DOHH2 (cell line): ENCODE data around the gene LRGUK.

Experiments
- H3F3A ChIP-seq: fragments of 200-600 bp; sonication (generic), shearing (Covaris generic); 2 replicates; pipeline ENCODE4 v1.6.0; 2016; ENCODE audit warnings: antibody characterized with exemption, mild to moderate bottlenecking; ENCODE audit not compliant: control insufficient read depth, insufficient read depth
- H3K27ac ChIP-seq: fragments of 200-600 bp; sonication (generic); 2 replicates; pipeline ENCODE4 v1.5.1; 2014; ENCODE audit warnings: low read depth, mild to moderate bottlenecking, low read length, moderate library complexity
- H3K27me3 ChIP-seq: fragments of 200-600 bp; sonication (generic); 2 replicates; pipeline ENCODE4 v1.6.1; 2014; ENCODE audit warnings: mild to moderate bottlenecking, low read length, mixed read lengths; ENCODE audit not compliant: control insufficient read depth
- H3K36me3 ChIP-seq: fragments of 200-600 bp; sonication (generic); 2 replicates; pipeline ENCODE4 v1.6.1; 2014; ENCODE audit warnings: mild to moderate bottlenecking, low read length, moderate library complexity, mixed read lengths; ENCODE audit not compliant: control insufficient read depth
- H3K4me1 ChIP-seq: fragments of 200-600 bp; sonication (generic); 2 replicates; pipeline ENCODE4 v1.6.1; 2014; ENCODE audit warnings: mild to moderate bottlenecking, low read length, mixed read lengths; ENCODE audit not compliant: control insufficient read depth
- H3K4me2 ChIP-seq: fragments of 200-600 bp; sonication (generic); 2 replicates; pipeline ENCODE4 v1.6.0; 2014; ENCODE audit warnings: mild to moderate bottlenecking, low read length, moderate library complexity
- H3K4me3 ChIP-seq: fragments of 200-600 bp; sonication (generic); 2 replicates; pipeline ENCODE4 v1.5.1; 2014; ENCODE audit warnings: mild to moderate bottlenecking, low read length, mixed read lengths
- H3K79me2 ChIP-seq: fragments of 200-600 bp; sonication (generic); 2 replicates; pipeline ENCODE4 v1.6.1; 2014; ENCODE audit warnings: mild to moderate bottlenecking, low read length, mixed read lengths; ENCODE audit not compliant: control insufficient read depth
- H3K9me2 ChIP-seq: fragments of 200-600 bp; sonication (generic); replicated peaks from 2 replicates; pipeline ENCODE4 v1.6.1; 2014; ENCODE audit warnings: mild to moderate bottlenecking, low read length, mixed read lengths; ENCODE audit not compliant: control insufficient read depth
- H3K9me3 ChIP-seq: fragments of 200-600 bp; sonication (generic); 2 replicates; pipeline ENCODE4 v1.6.1; 2014; ENCODE audit warnings: antibody characterized with exemption, low read length, mixed read lengths; ENCODE audit not compliant: control insufficient read depth, insufficient read depth
- H4K20me1 ChIP-seq: fragments of 200-600 bp; sonication (generic); 2 replicates; pipeline ENCODE4 v1.6.0; 2014; ENCODE audit warnings: low read depth, mild to moderate bottlenecking, antibody characterized with exemption, low read length, moderate library complexity; ENCODE audit not compliant: control insufficient read depth, insufficient read depth
- CTCF ChIP-seq: fragments of 200-600 bp; sonication (generic); IDR thresholded peaks from one replicate; pipeline ENCODE4 v1.5.1; 2014; ENCODE audit warnings: antibody characterized with exemption, mild to moderate bottlenecking, low read depth, low read length; ENCODE audit not compliant: poor library complexity, severe bottlenecking
- EZH2phosphoT487 ChIP-seq: fragments of 200-600 bp; sonication (generic); IDR thresholded peaks from 2 replicates; pipeline ENCODE4 v1.6.1; 2017; ENCODE audit warnings: borderline replicate concordance, mild to moderate bottlenecking, antibody characterized with exemption, low read length, moderate library complexity, mixed read lengths

The LRGUK gene

GRCh38 chr7:134297489-134297888 is 170.3 kb downstream of the LRGUK start:
- Histone ChIP-seq H3K36me3 (peaks cover 75% of the 10 kb centered on the region), H3K79me2 (no peaks in the 10 kb centered on the region), H3K27ac (no peak overlapping the region), H3F3A (no peaks in the 10 kb centered on the region), H3K4me2 (no peak overlapping the region), H3K27me3 (no peaks in the 10 kb centered on the region), H3K9me2 (no peaks in the 10 kb centered on the region), H4K20me1 (no peaks in the 10 kb centered on the region), H3K4me3 (no peak overlapping the region), H3K9me3 (no peaks in the 10 kb centered on the region), H3K4me1 (peaks cover 13% of the 10 kb centered on the region)
- TF ChIP-seq CTCF = no peak
- no peak for TF ChIP-seq EZH2phosphoT487

GRCh38 chr7:134298902-134299683 is 172.0 kb downstream of the LRGUK start:
- peaks cover 72% of the 10 kb centered on the region for H3K36me3 ChIP-seq
- no peaks in the 10 kb centered on the region for H3K79me2 ChIP-seq

GRCh38 chr7:134300988-134301387 is 173.8 kb downstream of the LRGUK start:
- no peaks in the 10 kb centered on the region for H4K20me1 ChIP-seq
- H3K27me3 ChIP-seq = no peaks in the 10 kb centered on the region
- no peaks in the 10 kb centered on the region for H3K9me3 ChIP-seq
- peaks cover 74% of the 10 kb centered on the region for H3K36me3 ChIP-seq
- H3K4me1 ChIP-seq = no peaks in the 10 kb centered on the region
- no peak for TF ChIP-seq EZH2phosphoT487
- TF ChIP-seq CTCF = no peak
- H3K4me3 ChIP-seq = no peak overlapping the region
- no peak overlapping the region for H3K27ac ChIP-seq
- no peak overlapping the region for H3K4me2 ChIP-seq
- H3K79me2 ChIP-seq = no peaks in the 10 kb centered on the region
- no peaks in the 10 kb centered on the region for H3K9me2 ChIP-seq
- no peaks in the 10 kb centered on the region for H3F3A ChIP-seq

More at GRCh38 chr7:134298902-134299683, 172.0 kb downstream of the LRGUK start:
- Histone ChIP-seq H3K4me3 (no peak overlapping the region), H3K27ac (no peak overlapping the region), H4K20me1 (no peaks in the 10 kb centered on the region), H3F3A (no peaks in the 10 kb centered on the region), H3K4me2 (no peak overlapping the region), H3K9me2 (no peaks in the 10 kb centered on the region), H3K4me1 (no peaks in the 10 kb centered on the region), H3K27me3 (no peaks in the 10 kb centered on the region), H3K9me3 (no peaks in the 10 kb centered on the region)
- TF ChIP-seq EZH2phosphoT487 = no peak
- TF ChIP-seq CTCF = no peak
